HG03460 (cell line): Measurements from ENCODE around the gene CDC14B.
A peak's percentile ranks its signal among the peaks of the same experiment; 100 is the strongest.
"Not testable (repeated sequence)": the region's sequence is repeated elsewhere in the genome, so short reads cannot be mapped to it uniquely, and the experiment has no call there.

Experiments
- ATAC-seq: cut with Tn5 transposase; IDR thresholded peaks from one replicate; pipeline ENCODE4 v1.9.1; 2021; ENCODE audit not compliant: unreplicated experiment

CDC14B gene

DNA sequence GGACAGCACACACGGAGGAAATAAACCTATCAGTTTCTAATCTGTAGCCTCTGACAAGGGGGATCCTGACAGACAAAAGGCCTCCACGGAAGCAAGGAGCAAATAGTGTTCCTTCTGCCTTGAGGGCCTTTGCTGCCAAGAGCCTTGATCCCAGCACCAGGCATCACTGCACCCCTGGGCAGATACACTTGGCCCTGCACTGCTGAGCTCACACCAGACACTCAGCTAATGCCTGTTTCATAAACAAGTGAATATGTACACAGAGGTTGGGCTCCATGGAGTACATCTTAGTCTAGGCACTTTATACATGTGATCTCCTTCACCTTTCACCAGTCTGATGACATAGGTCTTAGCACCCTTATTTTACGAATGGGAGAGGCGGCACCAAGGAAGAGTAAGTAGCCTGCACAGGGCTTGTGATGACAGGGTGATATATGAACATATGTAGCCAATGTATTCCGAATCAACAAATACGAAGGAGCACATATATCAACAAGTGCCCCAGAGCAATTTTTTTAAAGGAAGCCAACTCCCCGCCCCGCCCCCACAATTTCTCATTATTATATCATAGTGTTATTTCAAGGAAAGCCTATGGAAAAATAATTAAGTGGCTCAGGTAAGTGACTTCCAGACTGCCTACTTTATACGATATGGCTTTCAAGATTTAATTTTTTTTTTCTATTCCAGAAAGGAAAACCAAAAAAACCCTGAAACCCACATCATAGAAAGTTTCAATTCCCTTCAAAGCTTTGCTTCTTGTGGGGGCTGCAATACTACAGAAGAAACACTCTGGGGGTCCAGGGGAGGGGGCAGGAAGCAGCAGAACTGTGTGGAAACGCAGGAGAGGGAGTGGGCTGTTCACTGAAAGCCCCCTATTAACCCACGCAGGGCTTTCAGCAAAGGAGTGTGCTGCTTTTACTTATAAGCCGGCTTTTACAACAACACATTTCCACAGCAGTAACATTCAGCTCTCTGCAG is 32.0 kb downstream of the CDC14B start:
- ATAC-seq, result no peak

GRCh38 chr9:96585426-96585825 is 34.2 kb downstream of the CDC14B start:
- ATAC-seq, result no peak

GRCh38 chr9:96582199-96582598 is 37.4 kb downstream of the CDC14B start:
- not testable (repeated sequence) for ATAC-seq

DNA sequence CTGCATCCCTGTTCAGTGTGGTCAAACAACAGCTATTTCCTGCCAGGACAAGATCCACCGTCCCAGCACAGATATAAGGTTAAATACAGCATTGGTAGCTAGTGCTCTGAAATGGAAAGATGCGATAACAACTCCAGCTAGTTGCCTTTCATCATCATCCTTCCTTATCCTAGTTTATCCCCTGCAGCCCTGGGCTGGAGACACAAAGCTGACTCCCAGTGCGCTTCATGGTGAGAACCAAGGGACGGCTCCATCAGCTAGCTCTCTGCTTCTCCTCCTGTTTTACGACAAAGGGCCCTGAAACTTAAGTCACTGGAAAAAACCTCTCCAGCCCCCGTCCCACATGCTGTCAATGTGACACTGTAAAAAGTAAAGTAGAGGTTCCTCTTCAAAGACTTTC is 37.9 kb downstream of the CDC14B start:
- ATAC-seq, result no peak

DNA sequence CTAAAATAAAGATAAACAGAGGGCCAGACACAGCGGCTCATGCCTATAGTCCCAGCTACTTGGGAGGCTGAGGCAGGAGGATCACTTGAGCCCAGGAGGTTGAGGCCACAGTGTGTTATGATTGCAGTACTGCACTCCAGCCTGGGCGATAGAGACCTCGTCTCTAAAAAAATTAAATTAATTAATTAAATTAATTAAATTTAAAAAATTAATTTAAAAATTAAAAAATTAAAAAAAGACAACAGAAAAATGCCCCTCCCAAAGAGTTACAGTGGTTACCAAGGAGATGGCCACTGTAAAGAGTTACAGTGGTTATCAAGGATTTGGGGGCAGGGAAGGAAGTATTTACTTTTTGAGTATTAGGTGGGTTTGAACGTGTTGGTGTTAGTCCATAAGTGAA is 38.3 kb downstream of the CDC14B start:
- no peak for ATAC-seq

DNA sequence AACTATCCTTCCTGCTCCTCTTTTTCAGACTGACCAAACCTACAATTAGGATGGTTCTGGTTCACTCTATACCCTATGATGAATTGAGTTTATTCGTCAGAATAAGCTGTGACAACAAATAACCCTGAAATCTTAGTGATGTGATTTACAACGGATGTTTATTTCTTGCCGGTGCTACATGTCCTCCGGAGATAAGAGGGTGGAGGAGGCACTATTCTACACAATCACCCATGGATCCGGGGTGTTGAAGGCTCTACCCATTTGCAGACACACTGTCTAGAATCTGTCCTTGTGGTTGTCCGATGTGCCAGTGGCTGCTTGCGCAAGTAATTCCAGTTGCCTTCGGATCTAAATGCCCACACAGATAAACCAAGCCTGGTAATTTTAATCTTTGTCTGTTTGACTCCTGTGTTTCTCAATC is 44.7 kb downstream of the CDC14B start:
- no peak for ATAC-seq

GRCh38 chr9:96574455-96574854 is 45.2 kb downstream of the CDC14B start:
- no peak for ATAC-seq

- peak; percentile 41 for ATAC-seq
These were observed 52.4 kb downstream of the CDC14B start for GRCh38 chr9:96567203-96567700.

DNA sequence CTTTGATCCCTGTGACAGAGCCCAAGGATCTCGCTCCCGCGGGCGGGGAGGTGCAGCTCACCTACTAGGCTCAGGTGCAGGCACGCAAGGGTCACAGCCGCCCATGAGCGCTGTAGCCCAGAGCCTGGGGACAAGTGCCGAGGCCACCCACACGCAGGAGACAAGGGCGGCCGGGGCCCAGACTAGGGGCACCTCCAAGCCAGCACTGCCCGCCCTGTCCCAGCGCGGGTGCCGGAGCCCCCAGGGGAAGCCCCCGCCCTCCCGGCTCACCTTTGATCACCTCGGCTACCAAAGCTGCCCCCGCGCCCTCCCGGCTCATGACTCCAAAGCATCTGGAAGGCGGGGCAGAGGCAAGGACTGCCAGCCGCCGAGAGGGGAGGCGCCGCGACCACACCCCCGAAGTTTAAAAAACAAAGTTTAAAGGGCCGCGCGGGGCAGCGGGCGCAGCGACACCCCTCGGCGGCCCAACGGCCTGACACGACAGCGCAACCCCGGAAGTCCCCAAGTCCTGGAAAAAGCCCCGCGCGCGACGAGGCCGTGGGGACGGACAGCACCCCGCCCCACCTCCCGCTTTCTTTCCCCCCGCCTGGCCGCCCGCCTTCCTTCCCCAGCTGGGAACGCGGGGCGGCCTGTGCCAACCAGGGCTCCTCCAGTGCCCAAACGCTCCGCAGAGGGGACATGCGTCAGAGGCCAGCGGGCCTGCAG is 53.0 kb downstream of the CDC14B start:
- ATAC-seq, result peak; percentile 88

GRCh38 chr9:96565671-96566497 is 53.8 kb downstream of the CDC14B start:
- no peak for ATAC-seq

DNA sequence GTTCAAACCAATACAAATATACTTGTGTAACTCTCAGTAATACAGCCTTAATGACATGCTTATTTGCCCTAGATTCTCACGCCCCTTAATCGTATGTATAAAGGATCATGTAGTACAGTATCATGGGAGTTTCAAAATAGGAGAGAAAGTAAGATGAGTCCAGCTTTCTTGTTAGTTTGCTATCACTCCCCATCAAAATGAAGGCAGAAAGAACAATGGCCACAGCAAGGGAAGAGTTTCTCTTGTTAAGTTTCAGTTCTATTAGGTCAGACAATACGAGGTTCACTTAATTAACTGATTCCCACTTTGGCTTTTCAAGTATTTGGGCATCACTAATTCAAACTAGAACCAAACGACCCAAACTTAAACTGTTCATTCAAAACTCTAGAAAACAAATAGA is 55.4 kb downstream of the CDC14B start:
- ATAC-seq, result no peak

- ATAC-seq, result no peak
These were observed 60.2 kb downstream of the CDC14B start for GRCh38 chr9:96559339-96559943.

- ATAC-seq, result no peak
These were observed 61.7 kb downstream of the CDC14B start for GRCh38 chr9:96557921-96558320.

GRCh38 chr9:96556701-96557461 is 62.8 kb downstream of the CDC14B start:
- no peak for ATAC-seq

- no peak for ATAC-seq
These were observed 63.9 kb downstream of the CDC14B start for GRCh38 chr9:96555567-96556386.

DNA sequence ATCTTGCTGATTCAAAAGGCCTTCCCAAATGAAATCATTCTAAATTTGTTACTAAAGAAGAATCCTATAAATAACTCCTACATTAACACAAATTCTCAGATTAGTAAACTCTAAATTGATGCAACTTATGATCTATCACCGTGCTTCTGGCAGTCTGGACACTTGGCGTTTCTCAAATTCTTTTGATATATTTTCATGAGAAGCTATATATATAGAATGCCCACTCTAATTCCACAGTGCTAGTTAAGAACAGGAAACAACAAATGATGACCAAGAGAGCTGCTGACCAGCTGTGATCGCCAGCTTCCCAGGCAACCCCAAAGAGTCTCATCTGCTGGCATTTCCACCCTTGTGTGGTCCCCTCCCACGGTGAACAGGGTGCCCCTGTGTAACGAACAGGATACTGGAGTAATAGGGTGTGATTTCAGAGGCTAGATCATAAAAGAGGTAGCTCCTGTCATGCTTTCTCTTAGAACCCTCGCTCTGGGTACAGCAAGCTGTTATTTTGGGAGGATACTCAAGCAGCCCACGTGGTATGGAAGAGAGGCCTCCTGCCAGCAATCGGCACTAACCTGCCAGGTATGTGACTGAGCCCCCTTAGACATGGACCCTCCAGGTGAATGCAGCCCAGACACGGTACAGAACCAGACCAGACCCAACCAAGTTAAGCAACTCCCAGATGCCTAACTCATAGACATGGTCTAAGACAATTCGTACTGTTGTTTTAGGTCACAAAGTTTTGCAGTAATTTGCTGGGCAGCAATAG is 64.7 kb downstream of the CDC14B start:
- no peak for ATAC-seq

- ATAC-seq, result no peak
These were observed 65.3 kb downstream of the CDC14B start for GRCh38 chr9:96554326-96554725.

DNA sequence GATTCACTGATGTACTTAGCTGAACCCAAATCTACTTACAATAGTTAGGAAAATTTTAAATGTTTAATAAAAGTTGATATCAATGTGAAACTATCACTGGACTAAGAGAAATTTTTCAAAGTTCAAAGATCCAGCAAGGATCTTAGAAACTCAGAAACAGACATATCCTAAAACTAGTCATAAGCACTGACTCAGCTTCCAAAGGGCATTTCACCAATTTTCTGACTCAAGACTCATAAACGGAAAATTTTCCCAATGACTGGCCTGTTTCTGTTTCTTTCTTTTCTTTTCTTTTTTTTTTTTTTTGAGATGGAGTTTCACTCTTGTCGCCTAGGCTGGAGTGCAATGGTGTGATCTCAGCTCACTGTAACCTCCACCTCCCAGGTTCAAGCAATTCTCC is 66.6 kb downstream of the CDC14B start:
- no peak for ATAC-seq
